Measurements from ENCODE around the gene DHTKD1.

DNA sequence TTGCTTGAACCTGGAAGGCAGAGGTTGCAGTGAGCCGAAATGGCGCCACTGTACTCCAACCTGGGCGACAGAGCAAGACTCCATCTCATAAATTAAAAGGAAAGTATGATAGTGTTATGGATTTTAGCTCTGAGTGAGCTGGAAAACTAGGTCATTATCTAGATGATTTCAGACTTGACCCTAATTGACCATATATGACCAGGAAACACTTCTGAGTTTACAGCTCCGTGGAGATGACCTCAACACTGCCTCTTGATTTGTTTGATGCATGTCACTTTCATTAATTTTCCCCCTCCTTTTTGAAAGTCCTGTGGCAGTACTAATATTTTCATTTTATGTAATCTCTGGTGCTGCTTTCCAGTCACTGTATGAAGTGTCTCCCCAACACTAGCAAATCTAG lies 52.9 kb downstream of the DHTKD1 start:
- TF ChIP-seq, protein P1, sequence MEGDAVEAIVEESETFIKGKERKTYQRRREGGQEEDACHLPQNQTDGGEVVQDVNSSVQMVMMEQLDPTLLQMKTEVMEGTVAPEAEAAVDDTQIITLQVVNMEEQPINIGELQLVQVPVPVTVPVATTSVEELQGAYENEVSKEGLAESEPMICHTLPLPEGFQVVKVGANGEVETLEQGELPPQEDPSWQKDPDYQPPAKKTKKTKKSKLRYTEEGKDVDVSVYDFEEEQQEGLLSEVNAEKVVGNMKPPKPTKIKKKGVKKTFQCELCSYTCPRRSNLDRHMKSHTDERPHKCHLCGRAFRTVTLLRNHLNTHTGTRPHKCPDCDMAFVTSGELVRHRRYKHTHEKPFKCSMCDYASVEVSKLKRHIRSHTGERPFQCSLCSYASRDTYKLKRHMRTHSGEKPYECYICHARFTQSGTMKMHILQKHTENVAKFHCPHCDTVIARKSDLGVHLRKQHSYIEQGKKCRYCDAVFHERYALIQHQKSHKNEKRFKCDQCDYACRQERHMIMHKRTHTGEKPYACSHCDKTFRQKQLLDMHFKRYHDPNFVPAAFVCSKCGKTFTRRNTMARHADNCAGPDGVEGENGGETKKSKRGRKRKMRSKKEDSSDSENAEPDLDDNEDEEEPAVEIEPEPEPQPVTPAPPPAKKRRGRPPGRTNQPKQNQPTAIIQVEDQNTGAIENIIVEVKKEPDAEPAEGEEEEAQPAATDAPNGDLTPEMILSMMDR (IDR thresholded peaks at IDR 0.05), result no peak
- TF ChIP-seq POLR2A (IDR thresholded peaks at IDR 0.05), result no peak

Data from heart left ventricle (tissue), 13 donors.